Measurements from ENCODE around the gene MCF2L2. TPM values are rescaled to one million over a fixed set of nuclear protein-coding genes. Genes with fewer than 3 reads are reported as not detected.

Gene MCF2L2
- polyA plus RNA-seq, 1 experiment: not detected

DNA sequence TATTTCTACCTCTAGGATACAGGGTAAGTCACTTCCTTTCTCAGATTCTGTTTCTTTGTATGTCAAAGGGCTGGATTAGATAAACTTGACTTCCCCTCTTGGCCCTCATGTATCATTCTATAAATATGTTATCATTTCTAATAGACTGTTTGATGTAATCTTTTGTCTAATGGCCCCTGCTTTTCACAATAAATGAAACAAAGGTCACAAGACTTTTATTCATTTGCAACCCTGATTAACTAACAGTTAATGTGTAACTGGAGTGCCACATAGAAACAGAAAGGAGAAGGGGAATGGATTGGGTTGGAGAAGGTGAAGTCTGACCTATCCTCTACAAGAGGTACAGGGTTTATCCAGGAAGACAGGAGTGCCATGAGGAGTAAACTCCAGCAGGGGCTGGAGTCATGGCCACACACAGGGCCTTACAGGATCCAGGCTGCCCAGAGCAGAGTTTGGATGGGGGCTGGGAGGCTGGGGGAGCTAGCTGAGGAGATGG lies 183.4 kb downstream of the MCF2L2 start:
- POLR2A ChIA-PET: no interaction called here
- DNase-seq (ENCODE audit: low read depth, low spot score): no peak
- Histone ChIP-seq H3K9me3 (ENCODE audit: control insufficient read depth, insufficient read depth, low read length) (peaks cover 7% of the 10 kb centered on the region), H3K27me3 (ENCODE audit: control insufficient read depth, insufficient read depth, low read length) (peaks cover 10% of the 10 kb centered on the region), H3K4me3 (ENCODE audit: low read depth, low read length) (no peak overlapping the region), H3K27ac (ENCODE audit: low read depth, low read length) (no peak overlapping the region)
- TF ChIP-seq, protein P1, sequence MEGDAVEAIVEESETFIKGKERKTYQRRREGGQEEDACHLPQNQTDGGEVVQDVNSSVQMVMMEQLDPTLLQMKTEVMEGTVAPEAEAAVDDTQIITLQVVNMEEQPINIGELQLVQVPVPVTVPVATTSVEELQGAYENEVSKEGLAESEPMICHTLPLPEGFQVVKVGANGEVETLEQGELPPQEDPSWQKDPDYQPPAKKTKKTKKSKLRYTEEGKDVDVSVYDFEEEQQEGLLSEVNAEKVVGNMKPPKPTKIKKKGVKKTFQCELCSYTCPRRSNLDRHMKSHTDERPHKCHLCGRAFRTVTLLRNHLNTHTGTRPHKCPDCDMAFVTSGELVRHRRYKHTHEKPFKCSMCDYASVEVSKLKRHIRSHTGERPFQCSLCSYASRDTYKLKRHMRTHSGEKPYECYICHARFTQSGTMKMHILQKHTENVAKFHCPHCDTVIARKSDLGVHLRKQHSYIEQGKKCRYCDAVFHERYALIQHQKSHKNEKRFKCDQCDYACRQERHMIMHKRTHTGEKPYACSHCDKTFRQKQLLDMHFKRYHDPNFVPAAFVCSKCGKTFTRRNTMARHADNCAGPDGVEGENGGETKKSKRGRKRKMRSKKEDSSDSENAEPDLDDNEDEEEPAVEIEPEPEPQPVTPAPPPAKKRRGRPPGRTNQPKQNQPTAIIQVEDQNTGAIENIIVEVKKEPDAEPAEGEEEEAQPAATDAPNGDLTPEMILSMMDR (IDR thresholded peaks at IDR 0.05; ENCODE audit: low read depth, low read length): no peak
- CTCF ChIA-PET: interaction anchor here (1.0 kb wide), 1 partner anchor 137 kb away, joined by 4 read pairs; no protein-coding TSS in a partner anchor

DNA sequence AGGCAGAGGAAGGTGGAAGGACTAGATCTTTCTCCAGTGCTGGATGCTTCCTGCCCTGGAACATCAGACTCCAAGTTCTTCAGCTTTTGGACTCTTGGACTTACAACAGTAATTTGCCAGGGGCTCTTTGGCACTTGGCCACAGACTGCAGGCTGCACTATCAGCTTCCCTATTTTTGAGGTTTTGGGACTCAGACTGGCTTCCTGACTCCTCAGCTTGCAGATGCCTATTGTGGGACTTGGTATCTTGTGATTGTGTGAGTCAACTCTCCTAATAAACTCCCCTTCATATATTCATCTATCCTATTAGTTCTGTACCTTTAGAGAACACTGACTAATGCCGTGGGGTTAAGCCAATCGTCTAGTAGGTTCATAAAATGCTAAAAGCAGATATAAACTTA lies 184.2 kb downstream of the MCF2L2 start:
- TF ChIP-seq, protein P1 (IDR thresholded peaks at IDR 0.05; ENCODE audit: low read depth, low read length): no peak
- CTCF ChIA-PET: interaction anchor here (1.0 kb wide), 1 partner anchor 138 kb away, joined by 4 read pairs; no protein-coding TSS in a partner anchor
- peaks cover 7% of the 10 kb centered on the region for H3K27me3 ChIP-seq (ENCODE audit: control insufficient read depth, insufficient read depth, low read length)
- H3K4me3 ChIP-seq (ENCODE audit: low read depth, low read length): no peak overlapping the region
- H3K9me3 ChIP-seq (ENCODE audit: control insufficient read depth, insufficient read depth, low read length): peaks cover 7% of the 10 kb centered on the region
- H3K27ac ChIP-seq (ENCODE audit: low read depth, low read length): no peak overlapping the region
- POLR2A ChIA-PET: no interaction called here
- DNase-seq (ENCODE audit: low read depth, low spot score): no peak

DNA sequence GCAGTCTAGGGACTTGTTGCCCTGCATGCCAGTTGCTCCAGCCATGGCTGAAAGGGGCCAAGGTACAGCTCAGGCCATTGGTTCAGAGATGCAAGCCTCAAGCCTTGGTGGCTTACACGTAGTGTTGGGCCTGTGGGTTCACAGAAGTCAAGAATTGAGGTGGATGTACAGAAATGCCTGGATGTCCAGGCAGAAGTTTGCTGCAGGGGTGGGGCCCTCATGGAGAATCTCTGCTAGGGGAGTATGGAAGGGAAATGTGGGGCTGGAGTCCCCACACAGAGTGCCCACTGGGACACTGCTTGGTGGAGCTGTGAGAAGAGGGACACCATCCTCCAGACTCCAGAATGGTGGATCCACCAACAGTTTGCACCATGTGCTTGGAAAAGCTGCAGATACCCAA lies 186.0 kb downstream of the MCF2L2 start:
- CTCF ChIA-PET: no interaction called here

DNA sequence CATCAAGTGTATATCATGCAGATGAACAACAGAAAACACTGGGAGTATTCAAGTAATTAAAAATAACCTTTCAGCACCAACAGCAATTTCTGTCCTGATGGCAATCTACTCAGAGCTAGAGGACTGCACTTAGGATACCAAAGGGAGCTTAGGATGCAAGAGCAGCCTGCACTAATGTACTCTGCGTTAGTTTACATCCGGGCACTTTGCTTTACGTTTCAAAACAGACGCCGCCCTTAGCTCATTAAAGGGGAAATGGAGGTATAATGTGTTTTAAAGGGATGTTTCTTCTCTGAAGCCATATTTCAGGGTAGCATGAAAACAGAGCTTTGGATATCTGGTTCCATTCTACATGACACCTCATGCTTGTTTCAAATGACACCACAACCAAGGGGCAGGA lies 189.4 kb downstream of the MCF2L2 start:
- Histone ChIP-seq H3K4me3 (ENCODE audit: low read depth, low read length) (no peak overlapping the region), H3K9me3 (ENCODE audit: control insufficient read depth, insufficient read depth, low read length) (peaks cover 7% of the 10 kb centered on the region), H3K27me3 (ENCODE audit: control insufficient read depth, insufficient read depth, low read length) (no peaks in the 10 kb centered on the region), H3K27ac (ENCODE audit: low read depth, low read length) (no peak overlapping the region)
- DNase-seq (ENCODE audit: low read depth, low spot score): no peak
- ChIA-PET POLR2A (no interaction called here), CTCF (no interaction called here)
- TF ChIP-seq, protein P1 (IDR thresholded peaks at IDR 0.05; ENCODE audit: low read depth, low read length): no peak

More for the DNA sequence above, 186.0 kb downstream of the MCF2L2 start:
- Histone ChIP-seq H3K4me3 (ENCODE audit: low read depth, low read length) (no peak overlapping the region), H3K27me3 (ENCODE audit: control insufficient read depth, insufficient read depth, low read length) (peaks cover 6% of the 10 kb centered on the region), H3K27ac (ENCODE audit: low read depth, low read length) (no peak overlapping the region), H3K9me3 (ENCODE audit: control insufficient read depth, insufficient read depth, low read length) (peaks cover 7% of the 10 kb centered on the region)
- no peak for DNase-seq (ENCODE audit: low read depth, low spot score)
- POLR2A ChIA-PET: no interaction called here
- TF ChIP-seq, protein P1 (IDR thresholded peaks at IDR 0.05; ENCODE audit: low read depth, low read length): no peak

DNA sequence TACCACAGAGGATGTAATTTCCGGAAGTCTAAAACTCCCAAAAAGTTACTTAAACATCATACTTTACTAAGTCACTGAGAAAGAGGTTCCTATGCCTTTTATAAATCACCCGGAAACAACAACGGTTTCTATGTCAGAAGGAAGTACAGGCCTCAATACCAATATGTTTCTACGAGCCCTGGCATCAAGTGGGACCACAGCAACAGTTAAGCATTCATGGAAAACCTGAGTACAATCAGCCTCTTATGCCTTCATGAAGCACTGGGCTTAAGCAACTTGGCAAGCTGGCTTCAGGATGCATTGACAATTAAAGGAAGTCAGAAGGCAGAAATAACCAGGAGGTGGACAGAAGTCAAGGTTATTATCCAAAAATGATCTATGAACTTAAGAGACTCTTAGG lies 194.5 kb downstream of the MCF2L2 start:
- DNase-seq (ENCODE audit: low read depth, low spot score): no peak
- Histone ChIP-seq H3K27me3 (ENCODE audit: control insufficient read depth, insufficient read depth, low read length) (peaks cover 3% of the 10 kb centered on the region), H3K4me3 (ENCODE audit: low read depth, low read length) (no peak overlapping the region), H3K9me3 (ENCODE audit: control insufficient read depth, insufficient read depth, low read length) (no peaks in the 10 kb centered on the region), H3K27ac (ENCODE audit: low read depth, low read length) (no peak overlapping the region)
- TF ChIP-seq, protein P1 (IDR thresholded peaks at IDR 0.05; ENCODE audit: low read depth, low read length): no peak
- CTCF ChIA-PET: no interaction called here
- POLR2A ChIA-PET: no interaction called here

Data from AG04450 (cell line).